KMS-11 (cell line): Measurements from ENCODE around the gene C1QTNF3.

Experiments
- H2AFZ ChIP-seq: fragments of 200-600 bp; sonication (generic); 2 replicates; pipeline ENCODE4 v1.6.1; 2016; ENCODE audit warnings: antibody characterized with exemption, mixed run types, low read depth
- H3K27ac ChIP-seq: fragments of 200-600 bp; sonication (generic); 2 replicates; pipeline ENCODE4 v1.6.1; 2016; ENCODE audit warnings: mild to moderate bottlenecking, mixed run types
- H3K27me3 ChIP-seq: fragments of 200-600 bp; sonication (generic); 2 replicates; pipeline ENCODE4 v1.6.1; 2017; ENCODE audit warnings: mild to moderate bottlenecking, low read depth, mixed run types, moderate library complexity; ENCODE audit not compliant: insufficient read depth
- H3K36me3 ChIP-seq: fragments of 200-600 bp; sonication (generic); 2 replicates; pipeline ENCODE4 v1.6.1; 2017; ENCODE audit warnings: mild to moderate bottlenecking, mixed run types; ENCODE audit not compliant: insufficient read depth
- H3K4me1 ChIP-seq: fragments of 200-600 bp; sonication (generic); 2 replicates; pipeline ENCODE4 v1.6.1; 2016; ENCODE audit warnings: mild to moderate bottlenecking, low read depth, mixed run types; ENCODE audit not compliant: poor library complexity, severe bottlenecking
- H3K4me2 ChIP-seq: fragments of 200-600 bp; sonication (generic); 2 replicates; pipeline ENCODE4 v1.7.0; 2016; ENCODE audit warnings: mild to moderate bottlenecking, mixed run types
- H3K4me3 ChIP-seq: fragments of 200-600 bp; sonication (generic); IDR thresholded peaks from 2 replicates; pipeline ENCODE4 v1.6.1; 2017; ENCODE audit warnings: low read depth, low read length, mixed read lengths; ENCODE audit not compliant: insufficient read depth
- H3K79me2 ChIP-seq: fragments of 200-600 bp; sonication (generic); 2 replicates; pipeline ENCODE4 v1.6.1; 2016; ENCODE audit warnings: low read depth, mixed run types; ENCODE audit not compliant: insufficient read depth
- H3K9ac ChIP-seq: fragments of 200-600 bp; sonication (generic); 2 replicates; pipeline ENCODE4 v1.6.1; 2016; ENCODE audit warnings: mild to moderate bottlenecking, mixed run types
- H4K20me1 ChIP-seq: fragments of 200-600 bp; sonication (generic); 2 replicates; pipeline ENCODE4 v1.6.1; 2016; ENCODE audit warnings: mild to moderate bottlenecking, mixed run types; ENCODE audit not compliant: insufficient read depth
- CTCF ChIP-seq: fragments of 200-600 bp; sonication (generic); conservative IDR thresholded peaks from 2 replicates; pipeline ENCODE4 v1.6.1; 2017; ENCODE audit warnings: low read depth, mild to moderate bottlenecking, antibody characterized with exemption, low read length, moderate library complexity, mixed read lengths

C1QTNF3 gene

GRCh38 chr5:33980030-33980429 is 63.0 kb downstream of the C1QTNF3 start:
- no peak overlapping the region for H2AFZ ChIP-seq
- no peak overlapping the region for H3K27ac ChIP-seq
- TF ChIP-seq CTCF: no peak

GRCh38 chr5:33978306-33978705 is 64.7 kb downstream of the C1QTNF3 start:
- Histone ChIP-seq H3K27ac (no peak overlapping the region), H3K27me3 (no peaks in the 10 kb centered on the region), H3K4me3 (no peak overlapping the region), H2AFZ (no peak overlapping the region), H4K20me1 (no peaks in the 10 kb centered on the region), H3K4me1 (no peaks in the 10 kb centered on the region), H3K36me3 (no peaks in the 10 kb centered on the region), H3K79me2 (no peaks in the 10 kb centered on the region), H3K9ac (no peak overlapping the region), H3K4me2 (no peak overlapping the region)
- TF ChIP-seq CTCF: no peak

More at GRCh38 chr5:33980030-33980429, 63.0 kb downstream of the C1QTNF3 start:
- Histone ChIP-seq H3K4me1 (no peaks in the 10 kb centered on the region), H3K9ac (no peak overlapping the region), H3K4me2 (no peak overlapping the region), H4K20me1 (no peaks in the 10 kb centered on the region), H3K27me3 (no peaks in the 10 kb centered on the region), H3K36me3 (no peaks in the 10 kb centered on the region), H3K4me3 (no peak overlapping the region), H3K79me2 (no peaks in the 10 kb centered on the region)

- Histone ChIP-seq H3K27me3 (no peaks in the 10 kb centered on the region), H3K9ac (no peak overlapping the region), H3K36me3 (no peaks in the 10 kb centered on the region), H4K20me1 (no peaks in the 10 kb centered on the region), H3K4me3 (no peak overlapping the region), H3K79me2 (no peaks in the 10 kb centered on the region), H3K4me2 (no peak overlapping the region), H2AFZ (no peak overlapping the region), H3K4me1 (no peaks in the 10 kb centered on the region), H3K27ac (no peak overlapping the region)
- TF ChIP-seq CTCF: no peak
Measured at GRCh38 chr5:33976307-33976706, 66.7 kb downstream of the C1QTNF3 start.

GRCh38 chr5:33975852-33976251 is 67.2 kb downstream of the C1QTNF3 start:
- Histone ChIP-seq H3K9ac (no peak overlapping the region), H3K4me2 (no peak overlapping the region), H2AFZ (no peak overlapping the region), H3K79me2 (no peaks in the 10 kb centered on the region), H3K4me3 (no peak overlapping the region), H3K36me3 (no peaks in the 10 kb centered on the region), H3K27me3 (no peaks in the 10 kb centered on the region), H3K27ac (no peak overlapping the region), H4K20me1 (no peaks in the 10 kb centered on the region), H3K4me1 (no peaks in the 10 kb centered on the region)
- TF ChIP-seq CTCF: no peak
